SJSA1 (cell line): ENCODE measurements around the gene PELI3. TPM values are rescaled to one million over a fixed set of nuclear protein-coding genes. Genes with fewer than 3 reads are reported as not detected.

Experiments
- DNase-seq, 2 experiments: peaks; one replicate each; pipeline ENCODE4 v3.0.0-alpha.2; 2015 to 2020; ENCODE audit warnings: low spot score in 2 of 2, low read depth in 1 of 2
- H3K27ac ChIP-seq: fragments of 250-450 bp; sonication (Bioruptor Pico); 2 replicates; pipeline ENCODE4 v1.5.1; 2020; ENCODE audit warnings: mild to moderate bottlenecking, moderate library complexity
- H3K27me3 ChIP-seq: fragments of 250-450 bp; sonication (Bioruptor Pico); replicated peaks from 2 replicates; pipeline ENCODE4 v1.5.1; 2020; ENCODE audit warnings: mild to moderate bottlenecking, moderate library complexity
- H3K36me3 ChIP-seq: fragments of 250-450 bp; sonication (Bioruptor Pico); 2 replicates; pipeline ENCODE4 v1.5.1; 2020; ENCODE audit warnings: mild to moderate bottlenecking
- H3K4me1 ChIP-seq: fragments of 250-450 bp; sonication (Bioruptor Pico); replicated peaks from 2 replicates; pipeline ENCODE4 v1.6.1; 2021; ENCODE audit warnings: mild to moderate bottlenecking
- H3K4me3 ChIP-seq: fragments of 250-450 bp; sonication (Bioruptor Pico); 2 replicates; pipeline ENCODE4 v1.5.1; 2020; ENCODE audit warnings: mild to moderate bottlenecking
- H3K9me3 ChIP-seq: fragments of 250-450 bp; sonication (Bioruptor Pico); replicated peaks from 2 replicates; pipeline ENCODE4 v1.5.1; 2020; ENCODE audit warnings: mild to moderate bottlenecking
- total RNA-seq: library from RNA; depleted of rRNA; stranded (reverse); fragments of >200 nt; shearing (Covaris generic); gene quantifications from 2 replicates; pipeline ENCODE4 v1.2.3, GENCODE V29; 2014

PELI3 gene
- total RNA-seq, 1 experiment from 2014 or later: 11.1 TPM

- Histone ChIP-seq H3K36me3 (peaks cover 75% of the 10 kb centered on the region), H3K27ac (no peak overlapping the region), H3K4me3 (no peak overlapping the region), H3K27me3 (no peaks in the 10 kb centered on the region), H3K9me3 (no peaks in the 10 kb centered on the region), H3K4me1 (no peaks in the 10 kb centered on the region)
- DNase-seq: no peak
Observed at GRCh38 chr11:66489636-66490035, 22.9 kb downstream of the PELI3 start.

GRCh38 chr11:66491315-66491935 lies 24.7 kb downstream of the PELI3 start:
- no peaks in the 10 kb centered on the region for H3K4me1 ChIP-seq
- H3K36me3 ChIP-seq: peaks cover 83% of the 10 kb centered on the region
- H3K27me3 ChIP-seq: no peaks in the 10 kb centered on the region
- no peak overlapping the region for H3K4me3 ChIP-seq
- H3K9me3 ChIP-seq: no peaks in the 10 kb centered on the region
- no peak overlapping the region for H3K27ac ChIP-seq
- no peak for DNase-seq

- H3K27me3 ChIP-seq: no peaks in the 10 kb centered on the region
- H3K36me3 ChIP-seq: peaks cover 83% of the 10 kb centered on the region
- no peak overlapping the region for H3K4me3 ChIP-seq
- no peak for DNase-seq
- no peak overlapping the region for H3K27ac ChIP-seq
- H3K9me3 ChIP-seq: no peaks in the 10 kb centered on the region
- no peaks in the 10 kb centered on the region for H3K4me1 ChIP-seq
Observed at GRCh38 chr11:66492161-66492865, 25.6 kb downstream of the PELI3 start.

- Histone ChIP-seq H3K27ac (no peak overlapping the region), H3K9me3 (no peaks in the 10 kb centered on the region), H3K36me3 (peaks cover 83% of the 10 kb centered on the region)
Observed at GRCh38 chr11:66493130-66493529, 26.4 kb downstream of the PELI3 start.

GRCh38 chr11:66494458-66494857 lies 27.8 kb downstream of the PELI3 start:
- no peaks in the 10 kb centered on the region for H3K9me3 ChIP-seq
- no peak overlapping the region for H3K4me3 ChIP-seq
- H3K27me3 ChIP-seq: no peaks in the 10 kb centered on the region
- H3K27ac ChIP-seq: no peak overlapping the region
- no peak for DNase-seq
- H3K36me3 ChIP-seq: peaks cover 83% of the 10 kb centered on the region
- H3K4me1 ChIP-seq: no peaks in the 10 kb centered on the region

More at GRCh38 chr11:66493130-66493529, 26.4 kb downstream of the PELI3 start:
- Histone ChIP-seq H3K27me3 (no peaks in the 10 kb centered on the region), H3K4me3 (no peak overlapping the region), H3K4me1 (no peaks in the 10 kb centered on the region)
- no peak for DNase-seq

- no peaks in the 10 kb centered on the region for H3K9me3 ChIP-seq
- no peak overlapping the region for H3K27ac ChIP-seq
- peaks cover 88% of the 10 kb centered on the region for H3K36me3 ChIP-seq
- H3K27me3 ChIP-seq: no peaks in the 10 kb centered on the region
- no peak for DNase-seq
- H3K4me3 ChIP-seq: no peak overlapping the region
- H3K4me1 ChIP-seq: no peaks in the 10 kb centered on the region
Observed at GRCh38 chr11:66494935-66495334, 28.2 kb downstream of the PELI3 start.

- peaks cover 92% of the 10 kb centered on the region for H3K36me3 ChIP-seq
- H3K27ac ChIP-seq: no peak overlapping the region
- no peaks in the 10 kb centered on the region for H3K4me1 ChIP-seq
- no peaks in the 10 kb centered on the region for H3K27me3 ChIP-seq
- no peaks in the 10 kb centered on the region for H3K9me3 ChIP-seq
- no peak overlapping the region for H3K4me3 ChIP-seq
- no peak for DNase-seq
Observed at GRCh38 chr11:66495401-66495854, 28.7 kb downstream of the PELI3 start.

GRCh38 chr11:66497206-66497605 lies 30.5 kb downstream of the PELI3 start:
- Histone ChIP-seq H3K9me3 (no peaks in the 10 kb centered on the region), H3K27me3 (no peaks in the 10 kb centered on the region), H3K4me3 (no peak overlapping the region), H3K36me3 (peaks cover 80% of the 10 kb centered on the region), H3K4me1 (no peaks in the 10 kb centered on the region), H3K27ac (no peak overlapping the region)
- no peak for DNase-seq

- Histone ChIP-seq H3K4me3 (no peak overlapping the region), H3K4me1 (no peaks in the 10 kb centered on the region), H3K27me3 (no peaks in the 10 kb centered on the region), H3K36me3 (peaks cover 70% of the 10 kb centered on the region), H3K9me3 (no peaks in the 10 kb centered on the region), H3K27ac (no peak overlapping the region)
- DNase-seq: no peak
Observed at GRCh38 chr11:66498506-66498905, 31.8 kb downstream of the PELI3 start.

- no peaks in the 10 kb centered on the region for H3K9me3 ChIP-seq
- no peaks in the 10 kb centered on the region for H3K27me3 ChIP-seq
- no peak for DNase-seq
Observed at GRCh38 chr11:66505276-66505816, 38.6 kb downstream of the PELI3 start.

GRCh38 chr11:66509131-66509561 lies 42.4 kb downstream of the PELI3 start:
- no peak for DNase-seq
- no peaks in the 10 kb centered on the region for H3K9me3 ChIP-seq

More at GRCh38 chr11:66505276-66505816, 38.6 kb downstream of the PELI3 start:
- Histone ChIP-seq H3K4me1 (peaks cover 3% of the 10 kb centered on the region), H3K4me3 (no peak overlapping the region), H3K36me3 (peaks cover 31% of the 10 kb centered on the region), H3K27ac (no peak overlapping the region)

GRCh38 chr11:66510271-66510989 lies 43.7 kb downstream of the PELI3 start, which contains the start of gene BBS1:
Gene BBS1, plus strand, starts transcription at chr11:66510635. Its CDS starts 25 bp downstream, at chr11:66510660.
- Histone ChIP-seq H3K4me1 (peaks cover 11% of the 10 kb centered on the region), H3K27me3 (no peaks in the 10 kb centered on the region), H3K4me3 (peak within 1 kb of the TSS; percentile 65), H3K9me3 (no peaks in the 10 kb centered on the region), H3K36me3 (peaks cover 21% of the 10 kb centered on the region), H3K27ac (peak within 1 kb of the TSS; percentile 9; the same call in 1 of the 2 replicates)
- DNase-seq: peak; percentile 90 to 93

More at GRCh38 chr11:66509131-66509561, 42.4 kb downstream of the PELI3 start:
- Histone ChIP-seq H3K27ac (no peak overlapping the region), H3K4me3 (no peak overlapping the region), H3K36me3 (peaks cover 28% of the 10 kb centered on the region), H3K4me1 (peaks cover 11% of the 10 kb centered on the region), H3K27me3 (no peaks in the 10 kb centered on the region)

- H3K4me3 ChIP-seq: peak overlapping the region; percentile 65
- peaks cover 19% of the 10 kb centered on the region for H3K36me3 ChIP-seq
- H3K27ac ChIP-seq: 0 out of 2 replicates have a peak overlapping the region, but pooled peaks have one; percentile 9
- H3K9me3 ChIP-seq: no peaks in the 10 kb centered on the region
- DNase-seq: no peak
- no peaks in the 10 kb centered on the region for H3K27me3 ChIP-seq
- peaks cover 11% of the 10 kb centered on the region for H3K4me1 ChIP-seq
Observed at GRCh38 chr11:66510990-66511339, 44.3 kb downstream of the PELI3 start.
